Thyroid gland (tissue), 4 donors: ENCODE data around the gene HNRNPLL. TPM values are rescaled to one million over a fixed set of nuclear protein-coding genes. Genes with fewer than 3 reads are reported as not detected.

Source experiments
- DNase-seq, 2 donors: peaks; one replicate each; pipeline ENCODE4 v3.0.0-alpha.2; 2019
- H3K27ac ChIP-seq, 3 donors: fragments of 200-600 bp; sonication (generic); 1 replicate in 2 of 3; 2 replicates in 1 of 3; pipeline ENCODE4 v1.5.1; 2016 to 2019; ENCODE audit warnings: mild to moderate bottlenecking in 1 of 3, moderate library complexity in 1 of 3
- H3K27me3 ChIP-seq: fragments of 200-600 bp; sonication (generic); one replicate; pipeline ENCODE4 v1.5.1; 2019
- H3K36me3 ChIP-seq, 2 donors: fragments of 200-600 bp; sonication (generic); one replicate each; pipeline ENCODE4 v1.5.1; 2016 to 2019
- H3K4me1 ChIP-seq, 2 donors: fragments of 200-600 bp; sonication (generic); one replicate each; pipeline ENCODE4 v1.5.1; 2017 to 2019
- H3K4me3 ChIP-seq, 3 donors: fragments of 200-600 bp; sonication (generic); replicated peaks in 1 of 3; 1 replicate in 2 of 3; 2 replicates in 1 of 3; pipeline ENCODE4 v1.5.1; 2016; ENCODE audit warnings: mild to moderate bottlenecking in 1 of 3
- H3K9me3 ChIP-seq: fragments of 200-600 bp; sonication (generic); one replicate; pipeline ENCODE4 v1.5.1; 2017
- CTCF ChIP-seq, 6 experiments: fragments of 200-600 bp in 3 of 6; fragments of 450-650 bp in 3 of 6; sonication (generic) in 3 of 6; IDR thresholded peaks; one replicate each; pipeline ENCODE4 v1.5.1; 2016 to 2019; ENCODE audit warnings: antibody characterized with exemption in 6 of 6, mild to moderate bottlenecking in 2 of 6, inconsistent platforms in 1 of 6, moderate library complexity in 1 of 6
- POLR2A ChIP-seq, 2 donors: fragments of 450-650 bp; IDR thresholded peaks; one replicate each; pipeline ENCODE4 v1.6.1; 2017; ENCODE audit warnings: antibody characterized with exemption in 2 of 2, mild to moderate bottlenecking in 2 of 2, moderate library complexity in 1 of 2
- WGBS, 2 donors: methylation state at CpG; one replicate each; pipeline ENCODE4 v1.1.5; 2017; 5-methylcytosine and 5-hydroxymethylcytosine counted together
- intact Hi-C: fragments of 100-400 bp; cut with DNase I; formaldehyde crosslinking; loops from one replicate; pipeline ENCODE4 v1.15.1; 2023
- total RNA-seq, 4 donors: library from RNA; depleted of rRNA; stranded (reverse); fragments of >200 nt; gene quantifications; one replicate each; pipeline ENCODE4 v1.2.3, GENCODE V29; 2016

Gene HNRNPLL
- 10 to 100 TPM; 60.1 to 85.1 (median 64.3) TPM for total RNA-seq

DNA sequence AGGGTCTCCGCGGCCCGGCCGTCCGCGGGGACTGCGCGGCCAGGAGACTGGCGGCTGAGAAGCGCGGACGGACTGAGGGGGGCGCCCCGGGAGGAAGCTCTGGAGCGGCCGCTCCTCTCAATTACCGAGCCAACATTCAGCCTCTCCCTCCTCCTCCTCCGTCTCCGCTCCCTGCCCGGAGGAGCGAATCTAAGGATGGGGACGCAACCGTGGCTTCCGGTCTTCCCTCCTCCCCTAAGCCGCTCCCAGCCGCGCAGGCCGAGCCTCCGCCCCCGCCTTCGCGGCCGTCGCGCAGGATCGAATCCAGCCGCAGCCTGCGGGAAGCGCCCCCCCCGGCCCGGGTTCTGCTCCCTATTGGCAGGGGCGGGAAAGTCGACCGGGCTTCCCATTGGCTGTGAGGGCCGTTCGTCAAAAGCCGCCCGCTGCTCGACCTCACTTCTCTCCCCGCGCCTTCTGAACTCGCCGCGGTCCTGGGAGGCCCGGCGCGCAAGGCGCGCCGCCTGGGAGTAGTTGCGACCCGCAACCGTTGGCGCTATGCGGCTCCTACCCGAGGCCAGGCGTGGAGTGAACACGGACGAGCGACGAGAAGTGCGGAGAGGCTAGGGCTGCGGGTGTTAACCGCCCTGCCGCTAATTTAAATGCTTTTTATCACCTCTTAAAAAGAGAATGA is at the start of gene HNRNPLL:
TSS of gene HNRNPLL (minus strand) at position 197 of the 670 bp plus-strand sequence. CDS start 302 bp downstream, outside the sequence.
- no peaks in the 10 kb centered on the region for H3K27me3 ChIP-seq
- TF ChIP-seq POLR2A (IDR thresholded peaks at IDR 0.05) (peak; percentile 97 to 98), CTCF (IDR thresholded peaks at IDR 0.05) (no peak)
- no peaks in the 10 kb centered on the region for H3K9me3 ChIP-seq
- peak within 1 kb of the TSS; percentile 69 to 98 (median 96) for H3K4me3 ChIP-seq
- H3K36me3 ChIP-seq: no peaks in the 10 kb centered on the region
- WGBS, 2 donors: 1% methylated on average over 17 to 30 of the region's 75 CpGs
- peaks cover 36 to 55% of the 10 kb centered on the region in 2 donors for H3K4me1 ChIP-seq
- intact Hi-C loops: loop anchor here (10.0 kb wide), 1 partner anchor 62 kb away; the partner anchor contains the start of gene GALM
- peak within 1 kb of the TSS; percentile 99 for H3K27ac ChIP-seq
- DNase-seq: peak; percentile 97 to 100

DNA sequence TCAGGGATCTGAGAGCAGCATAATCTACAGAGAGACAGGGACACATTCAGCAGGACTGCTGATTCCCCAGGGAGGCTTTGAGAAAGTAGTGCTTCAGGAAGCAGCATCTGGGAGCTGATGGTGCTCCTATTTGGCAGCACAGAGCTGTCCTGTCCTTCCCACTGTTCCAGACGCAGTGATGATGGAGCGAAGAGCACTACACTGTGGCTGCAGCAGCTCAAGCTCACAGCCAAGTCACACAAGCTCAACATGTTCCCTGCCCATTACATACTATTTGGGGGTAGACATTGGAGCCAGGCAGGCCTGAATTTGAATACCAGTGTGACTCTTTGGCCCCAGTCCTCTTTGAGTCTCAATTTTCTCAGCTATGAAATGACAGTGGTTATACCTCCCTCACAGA is 48.0 kb upstream of the HNRNPLL start:
- no peaks in the 10 kb centered on the region for H3K4me1 ChIP-seq
- no peak for DNase-seq
- TF ChIP-seq CTCF (IDR thresholded peaks at IDR 0.05): no peak
- TF ChIP-seq POLR2A (IDR thresholded peaks at IDR 0.05): no peak
- intact Hi-C loops: no loop called here
- H3K36me3 ChIP-seq: no peaks in the 10 kb centered on the region
- no peaks in the 10 kb centered on the region for H3K27me3 ChIP-seq
- H3K9me3 ChIP-seq: no peaks in the 10 kb centered on the region
- H3K4me3 ChIP-seq: no peak overlapping the region
- no peak overlapping the region for H3K27ac ChIP-seq
- WGBS, 2 donors: 100% methylated on average over 2 of the region's 2 CpGs

DNA sequence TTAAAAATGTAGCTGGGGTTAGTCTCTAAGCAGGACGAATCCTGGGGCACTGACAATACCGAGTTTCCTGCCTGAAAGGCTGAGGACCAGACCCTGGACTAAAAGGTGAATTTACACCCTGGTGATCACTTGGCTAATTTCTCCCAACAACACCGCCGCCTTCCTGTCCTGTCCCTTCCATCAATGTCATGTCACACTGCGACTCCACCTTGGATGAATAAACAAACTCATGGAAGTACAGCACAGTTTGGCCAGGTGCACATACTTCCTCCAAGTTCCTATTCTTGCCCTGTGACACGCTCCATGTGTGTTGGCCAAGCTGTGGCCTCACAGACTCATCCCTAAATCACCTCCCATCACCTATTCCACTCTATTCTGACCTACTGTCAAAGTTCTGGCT is 47.3 kb upstream of the HNRNPLL start:
- intact Hi-C loops: no loop called here
- TF ChIP-seq POLR2A (IDR thresholded peaks at IDR 0.05) (no peak), CTCF (IDR thresholded peaks at IDR 0.05) (no peak)
- H3K27ac ChIP-seq: no peak overlapping the region
- no peaks in the 10 kb centered on the region for H3K27me3 ChIP-seq
- no peaks in the 10 kb centered on the region for H3K36me3 ChIP-seq
- WGBS, 2 donors: 84 to 93% methylated on average over 6 of the region's 6 CpGs
- no peak overlapping the region for H3K4me3 ChIP-seq
- H3K4me1 ChIP-seq: no peaks in the 10 kb centered on the region
- DNase-seq: no peak
- no peaks in the 10 kb centered on the region for H3K9me3 ChIP-seq

DNA sequence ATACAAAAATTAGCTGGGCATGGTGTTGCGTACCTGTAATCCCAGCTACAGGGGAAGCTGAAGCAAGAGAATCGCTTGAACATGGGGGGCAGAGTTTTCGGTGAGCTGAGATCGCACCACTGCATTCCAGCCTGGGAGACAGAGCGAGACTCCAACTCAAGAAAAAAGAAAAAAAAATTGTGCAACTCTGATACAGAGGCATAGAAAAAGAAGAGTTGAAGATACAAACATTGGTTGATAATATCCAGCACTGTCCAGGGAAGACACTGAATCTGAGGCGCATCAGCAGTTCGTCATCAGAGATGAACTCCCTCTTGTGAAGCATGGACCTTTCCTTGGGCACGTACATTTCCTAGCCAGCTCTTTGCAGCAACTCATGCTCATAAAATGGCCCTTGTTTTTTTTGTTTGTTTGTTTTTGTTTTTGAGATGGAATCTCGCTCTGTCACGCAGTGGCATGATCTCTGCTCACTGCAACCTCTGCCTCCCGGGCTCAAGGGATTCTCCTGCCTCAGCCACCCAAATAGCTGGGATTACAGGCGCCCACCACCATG is 46.5 kb upstream of the HNRNPLL start:
- 92 to 93% methylated on average over 12 of the region's 12 CpGs for WGBS, 2 donors

More for the DNA sequence above, 46.5 kb upstream of the HNRNPLL start:
- Histone ChIP-seq H3K4me3 (no peak overlapping the region), H3K4me1 (no peaks in the 10 kb centered on the region), H3K9me3 (no peaks in the 10 kb centered on the region), H3K27ac (no peak overlapping the region), H3K27me3 (no peaks in the 10 kb centered on the region), H3K36me3 (no peaks in the 10 kb centered on the region)
- TF ChIP-seq CTCF (IDR thresholded peaks at IDR 0.05) (no peak), POLR2A (IDR thresholded peaks at IDR 0.05) (no peak)
- intact Hi-C loops: no loop called here
- DNase-seq: no peak
